SU-DHL-6 (cell line): ENCODE results near the gene CCL1.

Experiments used
- H2AFZ ChIP-seq: fragments of 200-600 bp; sonication (generic); 2 replicates; pipeline ENCODE4 v1.6.1; 2014; ENCODE audit warnings: low read depth, mild to moderate bottlenecking, moderate library complexity, mixed read lengths, antibody characterized with exemption, low read length; ENCODE audit not compliant: severe bottlenecking
- H3F3A ChIP-seq: fragments of 200-600 bp; shearing (Covaris generic); 2 replicates; pipeline ENCODE4 v1.6.0; 2016; ENCODE audit warnings: antibody characterized with exemption, mild to moderate bottlenecking; ENCODE audit not compliant: insufficient read depth
- H3K27ac ChIP-seq: fragments of 200-600 bp; sonication (generic); 2 replicates; pipeline ENCODE4 v1.5.1; 2016; ENCODE audit warnings: low read depth, mild to moderate bottlenecking, low read length, moderate library complexity, mixed read lengths
- H3K27me3 ChIP-seq: fragments of 200-600 bp; sonication (generic), shearing (Covaris generic); 2 replicates; pipeline ENCODE4 v1.6.0; 2014; ENCODE audit warnings: mild to moderate bottlenecking, low read length
- H3K36me3 ChIP-seq: fragments of 200-600 bp; sonication (generic); 2 replicates; pipeline ENCODE4 v1.6.1; 2014; ENCODE audit warnings: mild to moderate bottlenecking, low read length, mixed read lengths
- H3K4me2 ChIP-seq: fragments of 300-600, 200-600 bp; shearing (Covaris generic), sonication (generic); 2 replicates; pipeline ENCODE4 v1.6.0; 2014; ENCODE audit warnings: low read length, low read depth, mild to moderate bottlenecking; ENCODE audit not compliant: poor library complexity, severe bottlenecking
- H3K4me3 ChIP-seq: fragments of 200-600 bp; sonication (generic); 2 replicates; pipeline ENCODE4 v1.5.1; 2014; ENCODE audit warnings: antibody characterized with exemption, low read length, mild to moderate bottlenecking, mixed read lengths; ENCODE audit not compliant: insufficient read depth, poor library complexity, severe bottlenecking
- H3K79me2 ChIP-seq: fragments of 200-600 bp; sonication (generic); 2 replicates; pipeline ENCODE4 v1.6.1; 2014; ENCODE audit warnings: mild to moderate bottlenecking, low read length, moderate library complexity; ENCODE audit not compliant: insufficient read depth
- H3K9ac ChIP-seq: fragments of 200-600 bp; sonication (generic); 2 replicates; pipeline ENCODE4 v1.7.0; 2014; ENCODE audit warnings: mild to moderate bottlenecking, low read length
- H3K9me2 ChIP-seq: fragments of 200-600 bp; sonication (generic); replicated peaks from 2 replicates; pipeline ENCODE4 v1.6.1; 2014; ENCODE audit warnings: low read length; ENCODE audit not compliant: insufficient read depth
- H3K9me3 ChIP-seq: fragments of 200-600 bp; sonication (generic); 2 replicates; pipeline ENCODE4 v1.6.1; 2014; ENCODE audit warnings: low read length, mixed read lengths; ENCODE audit not compliant: insufficient read depth
- H4K20me1 ChIP-seq: fragments of 200-600 bp; sonication (generic); 2 replicates; pipeline ENCODE4 v1.6.1; 2014; ENCODE audit warnings: low read depth, mild to moderate bottlenecking, antibody characterized with exemption, low read length, moderate library complexity, mixed read lengths
- CTCF ChIP-seq: fragments of 200-600 bp; sonication (generic); IDR thresholded peaks from one replicate; pipeline ENCODE4 v1.5.1; 2017; ENCODE audit warnings: antibody characterized with exemption, mild to moderate bottlenecking, low read length, moderate library complexity; ENCODE audit not compliant: insufficient read depth, poor library complexity, severe bottlenecking
- EZH2phosphoT487 ChIP-seq: fragments of 200-600 bp; sonication (generic), shearing (Covaris generic); conservative IDR thresholded peaks from 2 replicates; pipeline ENCODE4 v1.6.1; 2018; ENCODE audit warnings: mild to moderate bottlenecking, antibody characterized with exemption, low read length, moderate library complexity, mixed read lengths

Gene CCL1

DNA sequence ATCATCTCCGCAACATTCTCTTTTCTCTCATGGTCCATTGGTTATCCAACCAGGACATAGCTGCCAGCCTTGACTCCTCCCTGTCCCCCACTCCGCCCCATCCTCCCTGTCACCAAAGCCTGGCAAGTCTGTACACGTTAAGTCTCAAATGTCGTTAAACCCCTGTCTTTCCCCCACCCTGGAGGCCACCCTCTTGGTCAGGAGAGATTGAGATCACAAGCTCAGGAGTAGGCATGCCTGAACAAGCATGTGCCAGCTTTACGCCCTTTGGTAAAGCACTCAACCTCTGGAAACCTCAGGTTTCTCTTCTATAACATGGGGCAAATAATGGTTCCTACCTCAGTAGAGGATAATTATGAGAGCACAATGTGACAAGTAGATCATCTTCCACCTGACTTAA lies 38.1 kb upstream of the CCL1 start:
- Histone ChIP-seq H3F3A (no peaks in the 10 kb centered on the region), H3K27ac (no peak overlapping the region), H3K9me3 (no peaks in the 10 kb centered on the region), H3K27me3 (no peaks in the 10 kb centered on the region), H3K36me3 (no peaks in the 10 kb centered on the region), H4K20me1 (no peaks in the 10 kb centered on the region), H3K9me2 (no peaks in the 10 kb centered on the region), H3K4me3 (no peak overlapping the region), H2AFZ (no peak overlapping the region), H3K9ac (no peak overlapping the region), H3K4me2 (no peak overlapping the region), H3K79me2 (no peaks in the 10 kb centered on the region)
- TF ChIP-seq EZH2phosphoT487 (no peak), CTCF (no peak)

GRCh38 chr17:34400301-34400931 lies 37.4 kb upstream of the CCL1 start:
- no peaks in the 10 kb centered on the region for H4K20me1 ChIP-seq
- H3F3A ChIP-seq: no peaks in the 10 kb centered on the region
- H3K79me2 ChIP-seq: no peaks in the 10 kb centered on the region
- no peak overlapping the region for H3K9ac ChIP-seq
- no peaks in the 10 kb centered on the region for H3K9me2 ChIP-seq
- no peak overlapping the region for H2AFZ ChIP-seq
- H3K4me3 ChIP-seq: no peak overlapping the region
- TF ChIP-seq EZH2phosphoT487 (no peak), CTCF (no peak)
- no peaks in the 10 kb centered on the region for H3K36me3 ChIP-seq
- no peak overlapping the region for H3K27ac ChIP-seq
- no peaks in the 10 kb centered on the region for H3K9me3 ChIP-seq
- H3K4me2 ChIP-seq: no peak overlapping the region
- H3K27me3 ChIP-seq: no peaks in the 10 kb centered on the region

DNA sequence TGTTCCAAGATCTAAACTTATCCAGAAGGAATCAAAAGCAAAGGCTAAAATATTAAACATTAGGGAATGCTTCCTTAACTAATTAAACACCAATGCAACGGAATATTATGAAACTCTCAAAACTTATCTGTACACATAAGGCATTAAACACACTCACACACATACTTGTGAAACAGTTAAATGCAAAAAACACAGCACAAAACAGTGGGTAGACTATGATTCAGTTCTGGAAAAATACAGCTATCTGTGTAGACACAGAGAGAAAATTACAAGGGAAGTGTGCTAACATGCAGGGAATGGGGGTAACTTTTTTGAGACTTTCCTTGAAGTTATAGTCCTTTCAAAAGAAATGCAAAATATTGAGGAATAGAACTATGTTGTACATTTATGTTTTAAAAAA lies 36.7 kb upstream of the CCL1 start:
- no peaks in the 10 kb centered on the region for H3F3A ChIP-seq
- no peaks in the 10 kb centered on the region for H3K9me2 ChIP-seq
- no peak overlapping the region for H3K4me3 ChIP-seq
- H3K36me3 ChIP-seq: no peaks in the 10 kb centered on the region
- no peaks in the 10 kb centered on the region for H3K79me2 ChIP-seq
- H4K20me1 ChIP-seq: no peaks in the 10 kb centered on the region
- H3K27me3 ChIP-seq: no peaks in the 10 kb centered on the region
- no peak overlapping the region for H3K4me2 ChIP-seq
- H3K27ac ChIP-seq: no peak overlapping the region
- H3K9ac ChIP-seq: no peak overlapping the region
- no peaks in the 10 kb centered on the region for H3K9me3 ChIP-seq
- no peak overlapping the region for H2AFZ ChIP-seq
- no peak for TF ChIP-seq CTCF
- no peak for TF ChIP-seq EZH2phosphoT487
